A549 (cell line): ENCODE data around the gene TMEM248. TPM values are rescaled to one million over a fixed set of nuclear protein-coding genes. Genes with fewer than 3 reads are reported as not detected.
"Not testable (repeated sequence)": the region's sequence is repeated elsewhere in the genome, so short reads cannot be mapped to it uniquely, and the experiment has no call there.

ENCODE experiments used
- ATAC-seq, 2 experiments: fragments of 200-7000 bp in 1 of 2; fragments of >200 bp in 1 of 2; cut with Nextera tagmentation in 1 of 2; cut with Tn5 transposase in 1 of 2; 3 replicates each; pipeline versions ENCODE4 v1.8.0 to v1.9.1; 2018 to 2020; ENCODE audit warnings: mild to moderate bottlenecking in 1 of 2, moderate library complexity in 1 of 2
- CTCF ChIA-PET: fragments of 300-600 bp; sonication (Branson Sonifier 250); formaldehyde crosslinking; extraction: SDS; loops from one replicate; lab custom pipeline; 2021; ENCODE audit warnings: antibody characterized with exemption, inconsistent platforms; lab: Yijun Ruan, JAX
- POLR2A ChIA-PET: fragments of 350-600 bp; formaldehyde crosslinking; extraction: SDS; loops from one replicate; lab custom pipeline; 2021; ENCODE audit warnings: antibody characterized with exemption, inconsistent platforms; lab: Yijun Ruan, JAX
- DNase-seq, 2 experiments: peaks; one replicate each; pipeline versions ENCODE4 v3.0.0 to v3.0.0-alpha.2; 2011 to 2016; ENCODE audit warnings: low read depth in 1 of 2, low spot score in 1 of 2
- FAIRE-seq: peaks from 2 replicates; lab custom pipeline; 2011; peaks lifted over from hg19 to GRCh38; lab: Jason Lieb, UNC
- H3K27ac ChIP-seq, 2 experiments: fragments of >200 bp; sonication (Bioruptor Twin); formaldehyde crosslinking; 3 replicates each; pipeline ENCODE4 v1.5.1; 2016 to 2017
- H3K4me1 ChIP-seq: fragments of >200 bp; sonication (Bioruptor Twin); formaldehyde crosslinking; 3 replicates; pipeline ENCODE4 v1.6.1; 2016
- H3K4me2 ChIP-seq: fragments of >200 bp; sonication (Bioruptor Twin); formaldehyde crosslinking; 3 replicates; pipeline ENCODE4 v1.6.1; 2016
- H3K4me3 ChIP-seq: fragments of >200 bp; sonication (Bioruptor Twin); formaldehyde crosslinking; 3 replicates; pipeline ENCODE4 v1.5.1; 2016
- H3K9me3 ChIP-seq: fragments of >200 bp; sonication (Bioruptor Twin); formaldehyde crosslinking; 3 replicates; pipeline ENCODE4 v1.6.1; 2016
- FOSL2 ChIP-seq, 2 experiments: fragments of 450-650 bp in 1 of 2; fragments of >200 bp in 1 of 2; sonication (Bioruptor Twin) in 1 of 2; formaldehyde crosslinking; IDR thresholded peaks; 2 replicates each; pipeline versions ENCODE4 v1.5.0 to v1.6.1; 2016 to 2020; ENCODE audit warnings: mild to moderate bottlenecking in 1 of 2, moderate library complexity in 1 of 2
- JUN ChIP-seq, 2 experiments: fragments of >200 bp; sonication (Bioruptor Twin); formaldehyde crosslinking; IDR thresholded peaks; 2 replicates in 1 of 2; 3 replicates in 1 of 2; pipeline ENCODE4 v1.6.1; 2016 to 2017
- PHF8 ChIP-seq: fragments of 200-600 bp; sonication (generic); IDR thresholded peaks from 2 replicates; pipeline ENCODE4 v1.6.1; 2016; ENCODE audit warnings: low read depth, mild to moderate bottlenecking, antibody characterized with exemption, moderate library complexity, borderline replicate concordance
- POLR2A ChIP-seq: IDR thresholded peaks from 2 replicates; pipeline ENCODE4 v1.6.1; 2012; ENCODE audit warnings: mild to moderate bottlenecking, low read length
- RAD21 ChIP-seq, 2 experiments: fragments of >200 bp in 1 of 2; sonication (Bioruptor Twin) in 1 of 2; formaldehyde crosslinking in 1 of 2; IDR thresholded peaks in 1 of 2; conservative IDR thresholded peaks in 1 of 2; 2 replicates in 1 of 2; 3 replicates in 1 of 2; pipeline ENCODE4 v1.6.1; 2012 to 2018; ENCODE audit warnings: inconsistent platforms in 1 of 2
- WGBS: methylation state at CpG from one replicate; pipeline ENCODE4 v1.1.6; 2017; ENCODE audit errors: missing lambda C conversion rate; 5-methylcytosine and 5-hydroxymethylcytosine counted together
- polyA plus RNA-seq, 4 experiments: library from polyadenylated mRNA; depleted of rRNA in 3 of 4; stranded (reverse); fragments of >200 nt; fragmentation: RNase III in 1 of 4; extraction: RNeasy Plus Mini Kit Qiagen cat#74134 plus additional on column Dnase treatment in 1 of 4; gene quantifications; 2 replicates in 3 of 4; 3 replicates in 1 of 4; pipeline ENCODE4 v1.2.3, GENCODE V29; 2011 to 2017
- TF ChIP-seq, protein P1 (sequence below): fragments of >200 bp; sonication (Bioruptor Twin); formaldehyde crosslinking; IDR thresholded peaks from 3 replicates; pipeline ENCODE4 v1.5.1; 2016
- TF ChIP-seq, protein P2 (sequence below): IDR thresholded peaks from 2 replicates; pipeline ENCODE4 v1.6.1; 2012
- TF ChIP-seq, protein P3 (sequence below): IDR thresholded peaks from 2 replicates; pipeline ENCODE4 v1.6.1; 2012; ENCODE audit warnings: low read depth, borderline replicate concordance

Gene TMEM248
- polyA plus RNA-seq, 2 of the 4 experiments (the other 2 are of a cell fraction), result 53.7 to 128 TPM

DNA sequence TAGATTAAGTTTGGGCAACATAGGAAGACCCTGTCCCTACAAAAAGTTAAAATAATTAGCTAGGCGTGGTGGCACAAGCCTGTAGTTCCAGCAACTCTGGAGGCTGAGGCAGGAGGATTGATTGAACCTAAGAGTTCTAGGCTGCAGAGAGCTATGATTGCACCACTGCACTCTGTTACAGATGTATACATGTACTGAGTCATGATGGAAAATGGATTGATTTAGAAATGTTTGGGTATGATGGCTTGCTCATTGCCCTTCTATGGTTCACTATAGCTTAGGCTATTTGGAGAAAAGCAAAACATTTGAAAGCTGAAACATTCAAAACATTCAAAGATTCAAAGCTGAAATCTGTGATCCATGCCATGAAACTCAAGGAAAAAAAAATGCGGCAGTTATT lies 58.0 kb downstream of the TMEM248 start:
- H3K9me3 ChIP-seq, POLR2A ChIA-PET, DNase-seq, ATAC-seq, H3K4me2 ChIP-seq, H3K4me3 ChIP-seq, H3K4me1 ChIP-seq, H3K27ac ChIP-seq: not testable (repeated sequence)
- FAIRE-seq, result peak; percentile 13
- CTCF ChIA-PET, result interaction anchor here (0.5 to 1.0 kb wide), 2 partner anchors 8 to 575 kb away, joined by 3 read pairs; no protein-coding TSS in a partner anchor
- 79% methylated on average over 2 of the region's 2 CpGs for whole genome bisulfite sequencing

DNA sequence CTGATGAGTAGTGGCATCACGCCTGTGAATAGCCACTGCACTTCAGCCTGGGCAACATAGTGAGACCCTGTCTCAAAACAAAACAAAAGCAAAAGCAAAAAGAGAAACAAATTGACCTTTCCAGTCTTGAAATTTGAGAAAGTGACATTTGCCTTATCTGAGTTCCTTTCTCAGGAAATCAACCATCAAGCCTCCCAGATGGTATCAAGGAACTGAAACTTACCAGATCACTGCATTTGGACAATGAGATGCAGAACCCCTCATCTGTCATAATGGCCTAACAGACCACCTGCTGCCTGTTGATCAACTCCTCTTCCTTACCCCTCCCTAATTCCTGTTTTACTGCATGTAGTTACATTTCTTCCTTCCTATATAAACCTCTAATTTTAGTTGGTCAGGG lies 59.3 kb downstream of the TMEM248 start:
- POLR2A ChIA-PET, H3K4me3 ChIP-seq, DNase-seq, H3K9me3 ChIP-seq, H3K4me2 ChIP-seq, H3K4me1 ChIP-seq, FAIRE-seq, ATAC-seq, H3K27ac ChIP-seq: not testable (repeated sequence)
- CTCF ChIA-PET, result interaction anchor here (1.0 kb wide), 1 partner anchor 61 kb away, joined by 3 read pairs; no protein-coding TSS in a partner anchor
- WGBS, result 93% methylated on average over 1 of the region's 1 CpG

DNA sequence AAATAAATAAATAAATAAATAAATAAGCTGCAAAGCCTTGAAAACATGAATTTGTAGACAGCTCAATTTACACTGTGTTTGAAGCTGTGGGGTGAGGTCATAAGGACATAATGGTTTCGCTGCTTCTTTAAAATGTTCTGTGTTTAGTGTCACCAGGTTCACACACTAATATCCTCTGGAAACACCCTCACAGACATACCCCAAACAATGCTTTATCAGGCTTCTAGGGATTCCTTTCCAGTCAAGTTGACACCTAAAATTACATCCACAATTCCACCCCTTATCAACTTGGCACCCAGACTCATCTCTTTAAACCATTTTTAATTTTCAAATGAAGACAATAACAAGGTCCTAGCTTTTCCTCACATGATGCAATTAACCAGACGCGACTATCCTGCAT lies 68.5 kb downstream of the TMEM248 start:
- H3K4me3 ChIP-seq, CTCF ChIA-PET, ATAC-seq, POLR2A ChIA-PET, FAIRE-seq, H3K4me2 ChIP-seq, H3K4me1 ChIP-seq, H3K9me3 ChIP-seq, DNase-seq, H3K27ac ChIP-seq: not testable (repeated sequence)
- WGBS, result 93% methylated on average over 1 of the region's 3 CpGs

DNA sequence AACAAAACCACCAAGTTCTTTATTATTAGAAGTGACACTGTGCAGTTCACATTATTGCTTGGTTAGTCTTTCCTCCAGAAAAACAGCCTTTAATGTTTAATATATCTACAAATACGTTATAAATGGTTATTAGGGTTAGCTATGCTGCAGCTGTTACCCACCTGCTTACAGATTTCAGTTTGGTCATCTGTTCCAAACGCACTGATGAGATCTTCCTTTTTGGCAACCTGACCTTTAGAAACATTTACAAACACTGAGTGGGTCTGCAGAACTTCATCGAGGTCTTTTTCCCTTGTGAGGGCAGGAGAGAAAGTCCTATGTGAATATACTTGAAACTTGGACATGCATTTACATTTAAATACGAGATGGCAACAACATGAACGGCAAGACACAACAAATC lies 73.0 kb downstream of the TMEM248 start:
- ATAC-seq, FAIRE-seq, POLR2A ChIA-PET, DNase-seq, H3K9me3 ChIP-seq, H3K4me1 ChIP-seq: not testable (repeated sequence)
- CTCF ChIA-PET, result interaction anchor here (1.1 to 1.4 kb wide), 3 partner anchors 8 to 51 kb away, joined by 3 to 7 read pairs (median 4); no protein-coding TSS in a partner anchor
- H3K27ac ChIP-seq, result peak overlapping the region; percentile 77 to 94
- peak overlapping the region; percentile 86 for H3K4me3 ChIP-seq
- peak overlapping the region; percentile 85 for H3K4me2 ChIP-seq
- WGBS, result 38% methylated on average over 5 of the region's 5 CpGs

DNA sequence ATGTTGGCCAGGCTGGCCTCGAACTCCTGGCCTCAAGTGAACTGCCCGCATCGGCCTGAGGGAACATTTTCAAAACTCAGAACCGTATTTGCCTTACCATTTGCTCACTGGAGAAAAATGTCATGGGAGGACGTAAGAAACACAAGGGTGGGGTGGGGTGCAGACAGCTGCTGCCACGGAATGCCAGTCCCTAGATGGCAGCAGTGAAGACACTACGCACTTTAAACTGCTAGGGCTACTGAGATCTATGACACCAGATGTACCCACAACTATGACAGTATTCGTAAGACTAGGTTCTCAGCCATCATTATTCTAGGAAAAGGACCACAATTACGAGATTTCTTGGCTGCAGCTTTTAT lies 73.6 kb downstream of the TMEM248 start:
- TF ChIP-seq RAD21 (conservative IDR thresholded peaks at IDR 0.05 in 1 of 2, IDR thresholded peaks at IDR 0.05 in 1 of 2) (0 out of 5 replicates have a peak, but pooled peaks of 1 of the 2 experiments have one; percentile 10), FOSL2 (CRISPR knock-in tag; IDR thresholded peaks at IDR 0.05) (peak; percentile 40)
- TF ChIP-seq, protein P1, sequence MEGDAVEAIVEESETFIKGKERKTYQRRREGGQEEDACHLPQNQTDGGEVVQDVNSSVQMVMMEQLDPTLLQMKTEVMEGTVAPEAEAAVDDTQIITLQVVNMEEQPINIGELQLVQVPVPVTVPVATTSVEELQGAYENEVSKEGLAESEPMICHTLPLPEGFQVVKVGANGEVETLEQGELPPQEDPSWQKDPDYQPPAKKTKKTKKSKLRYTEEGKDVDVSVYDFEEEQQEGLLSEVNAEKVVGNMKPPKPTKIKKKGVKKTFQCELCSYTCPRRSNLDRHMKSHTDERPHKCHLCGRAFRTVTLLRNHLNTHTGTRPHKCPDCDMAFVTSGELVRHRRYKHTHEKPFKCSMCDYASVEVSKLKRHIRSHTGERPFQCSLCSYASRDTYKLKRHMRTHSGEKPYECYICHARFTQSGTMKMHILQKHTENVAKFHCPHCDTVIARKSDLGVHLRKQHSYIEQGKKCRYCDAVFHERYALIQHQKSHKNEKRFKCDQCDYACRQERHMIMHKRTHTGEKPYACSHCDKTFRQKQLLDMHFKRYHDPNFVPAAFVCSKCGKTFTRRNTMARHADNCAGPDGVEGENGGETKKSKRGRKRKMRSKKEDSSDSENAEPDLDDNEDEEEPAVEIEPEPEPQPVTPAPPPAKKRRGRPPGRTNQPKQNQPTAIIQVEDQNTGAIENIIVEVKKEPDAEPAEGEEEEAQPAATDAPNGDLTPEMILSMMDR, result peak; percentile 44
- not testable (repeated sequence) for H3K9me3 ChIP-seq; H3K4me1 ChIP-seq; TF ChIP-seq FOSL2 (IDR thresholded peaks at IDR 0.05)
- H3K27ac ChIP-seq, result peak overlapping the region; percentile 77 to 94
- FAIRE-seq, result peak; percentile 67
- peak overlapping the region; percentile 85 for H3K4me2 ChIP-seq
- ATAC-seq, result peak; percentile 81 to 86
- peak in 1 of 2 experiments; percentile 90 for DNase-seq
- H3K4me3 ChIP-seq, result peak overlapping the region; percentile 86
- CTCF ChIA-PET, result interaction anchor here (0.5 to 1.4 kb wide), 4 partner anchors 9 to 59 kb away, joined by 3 to 7 read pairs (median 4); no protein-coding TSS in a partner anchor
- WGBS, result 0% methylated on average over 9 of the region's 9 CpGs
- POLR2A ChIA-PET, result interaction anchor here (3.2 kb wide), 1 partner anchor 150 kb away, joined by 15 read pairs; no protein-coding TSS in a partner anchor

DNA sequence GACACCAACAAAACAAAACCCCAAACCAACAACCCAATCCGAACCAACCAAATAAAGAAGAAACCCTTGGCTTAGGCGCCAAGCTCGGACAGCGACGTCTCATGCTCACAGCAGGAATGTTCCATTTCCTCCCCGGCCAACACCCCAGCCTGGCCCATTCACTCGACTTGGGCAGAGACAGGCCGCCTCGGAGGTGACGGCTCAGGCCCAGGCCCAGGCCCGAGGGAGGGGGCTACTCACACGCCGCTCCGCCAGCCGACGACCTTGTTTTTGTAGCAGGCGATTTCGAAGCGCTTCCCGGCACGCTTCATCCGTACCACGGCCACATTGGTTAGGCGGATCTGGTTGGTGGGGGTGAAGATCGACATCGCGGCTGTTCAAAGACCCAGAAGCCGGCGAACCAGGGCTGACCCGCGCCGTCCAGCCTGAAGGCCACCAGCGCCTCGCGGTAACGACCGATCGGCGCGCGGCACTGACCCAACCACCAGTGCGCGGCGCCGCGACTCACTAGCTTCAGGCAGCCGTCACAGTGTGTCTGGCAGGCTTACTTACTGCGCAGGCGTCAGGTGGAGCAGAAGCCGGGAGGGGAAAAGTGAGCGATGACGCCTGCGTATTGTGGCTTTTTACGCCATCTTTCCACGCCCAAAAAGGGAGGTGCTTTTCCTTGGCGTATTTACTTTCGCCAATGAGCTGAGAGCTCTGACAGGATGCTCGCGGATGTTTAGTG lies 74.2 kb downstream of the TMEM248 start, which contains the start of gene SBDS:
Gene SBDS, minus strand, starts transcription at position 537 of the 727 bp plus-strand sequence. Its CDS starts 169 bp downstream, at position 368.
- H3K4me3 ChIP-seq, result peak within 1 kb of the TSS; percentile 86
- ChIA-PET POLR2A (interaction anchor here (0.6 to 3.2 kb wide), 6 partner anchors 8 to 307 kb away, joined by 3 to 15 read pairs (median 4); partner anchors contain the start of gene TMEM248), CTCF (interaction anchor here (0.5 to 1.4 kb wide), 5 partner anchors 9 to 58 kb away, joined by 3 to 7 read pairs (median 4); no protein-coding TSS in a partner anchor)
- DNase-seq (peak; percentile 41 to 99), ATAC-seq (peak; percentile 75 to 76)
- peak within 1 kb of the TSS; percentile 85 for H3K4me2 ChIP-seq
- under 1% methylated on average over 34 of the region's 59 CpGs for WGBS
- not testable (repeated sequence) for H3K4me1 ChIP-seq, FAIRE-seq, H3K9me3 ChIP-seq
- TF ChIP-seq PHF8 (peak; percentile 96), POLR2A (peak; percentile 86), JUN (IDR thresholded peaks at IDR 0.05) (peak; percentile 29 to 34; a peak in 1 of 5 replicates)
- TF ChIP-seq, protein P2, sequence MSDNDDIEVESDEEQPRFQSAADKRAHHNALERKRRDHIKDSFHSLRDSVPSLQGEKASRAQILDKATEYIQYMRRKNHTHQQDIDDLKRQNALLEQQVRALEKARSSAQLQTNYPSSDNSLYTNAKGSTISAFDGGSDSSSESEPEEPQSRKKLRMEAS, result peak; percentile 61
- TF ChIP-seq, protein P3, sequence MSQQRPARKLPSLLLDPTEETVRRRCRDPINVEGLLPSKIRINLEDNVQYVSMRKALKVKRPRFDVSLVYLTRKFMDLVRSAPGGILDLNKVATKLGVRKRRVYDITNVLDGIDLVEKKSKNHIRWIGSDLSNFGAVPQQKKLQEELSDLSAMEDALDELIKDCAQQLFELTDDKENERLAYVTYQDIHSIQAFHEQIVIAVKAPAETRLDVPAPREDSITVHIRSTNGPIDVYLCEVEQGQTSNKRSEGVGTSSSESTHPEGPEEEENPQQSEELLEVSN, result peak; percentile 64; the same call in 1 of the 2 replicates
- TF ChIP-seq, protein P1, result peak; percentile 8; the same call in 2 of the 3 replicates
- peak within 1 kb of the TSS; percentile 77 to 94 for H3K27ac ChIP-seq
